GM19193 (cell line): Measurements from ENCODE around the gene NRXN2.

ENCODE experiments used
- POLR2A ChIP-seq: IDR thresholded peaks from 4 replicates; pipeline ENCODE4 v1.6.1; 2011; ENCODE audit not compliant: insufficient read depth, insufficient read length; ENCODE audit errors: extremely low read depth

The NRXN2 gene

DNA sequence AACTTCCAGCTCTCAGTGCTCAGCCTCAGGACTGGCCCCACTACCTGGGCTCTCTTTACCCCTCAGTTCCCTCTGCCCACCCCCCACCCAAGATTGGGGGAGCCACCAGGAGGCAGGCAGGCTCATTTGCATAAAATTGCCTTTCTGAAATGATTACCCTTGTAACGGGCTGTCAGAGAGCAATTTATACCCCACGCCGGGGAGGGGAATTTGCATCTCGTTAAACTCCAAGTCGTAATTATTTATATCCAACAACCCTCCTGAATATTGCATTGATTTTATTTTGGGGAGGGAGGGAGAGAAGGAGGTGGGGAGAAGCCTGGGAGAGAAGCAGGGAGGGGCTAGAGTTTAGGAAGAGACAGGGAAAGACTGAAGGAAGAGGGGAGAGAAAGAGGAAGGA, 8.3 kb downstream of the NRXN2 start:
- TF ChIP-seq POLR2A, result no peak

DNA sequence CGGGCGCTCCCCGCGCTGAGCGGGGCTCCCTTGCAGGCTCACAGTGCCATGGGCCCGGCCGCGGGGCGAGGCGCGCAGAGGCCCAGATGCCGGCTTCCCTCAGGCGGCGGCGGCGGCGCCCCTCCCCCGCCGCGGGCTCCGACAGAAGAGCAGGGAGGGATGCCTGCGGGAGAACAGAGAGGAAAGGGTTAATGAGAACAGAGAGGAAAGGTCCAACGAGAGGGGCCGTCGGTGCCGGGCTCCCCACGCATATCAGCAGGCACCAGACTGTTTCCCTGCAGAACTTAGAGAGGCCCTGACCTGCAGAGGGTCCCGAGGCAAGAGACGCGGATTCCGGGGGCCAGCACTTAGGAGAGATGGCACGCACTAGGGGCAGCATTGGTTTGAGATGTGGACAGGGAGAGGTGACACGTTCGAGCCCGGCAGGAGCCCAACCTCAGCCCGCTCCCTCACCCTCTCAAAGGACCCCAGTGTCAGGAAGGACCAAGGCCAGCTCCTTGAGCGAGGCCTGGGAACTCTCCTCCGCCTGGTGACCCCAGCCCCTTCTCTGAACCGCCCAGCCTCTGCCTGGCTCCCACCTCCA, 9.1 kb downstream of the NRXN2 start:
- no peak for TF ChIP-seq POLR2A

DNA sequence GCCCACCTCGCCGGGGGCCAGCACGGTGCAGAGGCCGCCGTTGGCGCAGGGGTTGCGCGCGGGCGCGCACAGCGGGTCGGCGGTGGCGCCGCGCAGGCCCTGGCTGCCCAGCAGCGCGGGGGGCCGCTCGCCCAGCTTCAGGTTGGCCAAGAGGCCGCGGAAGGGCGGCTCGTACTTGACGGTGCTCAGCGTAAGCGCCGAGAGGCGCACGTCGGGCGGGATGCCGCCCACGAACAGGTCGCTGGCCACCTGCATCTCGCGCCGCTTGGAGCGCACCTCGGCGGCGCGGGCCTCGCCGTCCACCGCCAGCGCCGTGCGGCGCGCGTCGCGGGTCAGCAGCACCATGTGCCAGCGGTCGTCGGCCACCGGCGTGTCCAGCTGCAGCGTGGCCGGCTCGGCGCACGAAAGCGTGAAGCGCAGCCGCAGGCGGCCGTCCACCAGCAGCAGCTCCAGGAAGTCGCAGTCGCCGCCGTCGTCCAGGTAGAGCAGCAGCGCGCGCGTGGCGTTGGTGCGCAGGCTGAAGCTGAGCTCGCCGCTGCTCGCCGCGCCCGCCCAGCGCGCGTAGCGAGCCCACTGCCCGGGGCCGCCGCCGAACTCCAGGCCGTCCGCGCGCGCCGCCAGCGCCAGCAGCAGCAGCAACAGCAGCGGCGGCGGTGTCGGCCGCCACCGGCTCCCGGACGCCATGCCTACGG, 9.8 kb downstream of the NRXN2 start:
- no peak for TF ChIP-seq POLR2A

DNA sequence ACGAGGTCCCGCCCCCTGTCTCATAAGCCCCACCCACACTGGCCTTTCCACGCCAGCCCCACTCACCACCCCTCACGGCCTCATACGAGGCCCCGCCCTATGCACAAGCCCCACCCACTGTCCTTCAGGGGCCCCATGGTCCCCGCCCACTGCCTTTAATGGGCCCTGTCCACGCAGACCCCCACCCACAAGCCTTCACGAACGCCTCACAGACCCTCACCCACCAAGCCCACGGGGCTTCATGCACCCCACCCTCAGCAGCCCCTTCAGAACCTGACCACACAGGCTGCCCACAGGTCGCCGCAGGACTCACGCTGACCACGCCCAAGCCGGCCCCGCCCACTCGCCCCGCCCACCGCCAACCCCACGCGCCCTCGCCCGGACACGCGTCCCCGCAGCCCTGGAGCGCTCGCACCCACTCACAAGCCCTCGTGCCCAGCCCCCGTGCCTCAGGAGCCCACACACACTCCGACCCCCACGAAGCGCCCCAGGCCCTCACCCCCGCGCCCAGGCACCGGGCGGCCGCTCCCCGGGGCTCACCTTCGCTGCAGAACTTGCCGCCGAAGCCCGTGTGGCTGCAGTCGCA, 10.5 kb downstream of the NRXN2 start:
- no peak for TF ChIP-seq POLR2A

DNA sequence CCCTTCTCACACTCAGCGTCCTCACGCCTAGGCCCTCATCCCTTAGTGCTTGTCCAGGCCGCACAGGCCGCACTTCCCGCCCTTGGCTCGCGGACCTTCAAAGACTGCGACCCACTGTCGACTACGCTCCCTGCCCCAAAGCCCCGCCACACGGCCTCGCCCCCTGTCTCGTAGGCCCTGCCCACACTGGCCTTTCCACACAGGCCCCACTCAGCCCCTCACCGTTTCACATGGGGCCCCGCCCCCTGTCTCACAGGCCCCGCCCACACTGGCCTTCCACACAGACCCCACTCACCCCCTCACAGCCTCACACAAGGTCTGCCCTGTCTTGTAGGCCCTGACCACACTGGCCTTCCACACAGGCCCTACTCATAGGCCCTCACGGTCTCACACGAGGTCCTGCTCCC, 11.0 kb downstream of the NRXN2 start:
- no peak for TF ChIP-seq POLR2A

DNA sequence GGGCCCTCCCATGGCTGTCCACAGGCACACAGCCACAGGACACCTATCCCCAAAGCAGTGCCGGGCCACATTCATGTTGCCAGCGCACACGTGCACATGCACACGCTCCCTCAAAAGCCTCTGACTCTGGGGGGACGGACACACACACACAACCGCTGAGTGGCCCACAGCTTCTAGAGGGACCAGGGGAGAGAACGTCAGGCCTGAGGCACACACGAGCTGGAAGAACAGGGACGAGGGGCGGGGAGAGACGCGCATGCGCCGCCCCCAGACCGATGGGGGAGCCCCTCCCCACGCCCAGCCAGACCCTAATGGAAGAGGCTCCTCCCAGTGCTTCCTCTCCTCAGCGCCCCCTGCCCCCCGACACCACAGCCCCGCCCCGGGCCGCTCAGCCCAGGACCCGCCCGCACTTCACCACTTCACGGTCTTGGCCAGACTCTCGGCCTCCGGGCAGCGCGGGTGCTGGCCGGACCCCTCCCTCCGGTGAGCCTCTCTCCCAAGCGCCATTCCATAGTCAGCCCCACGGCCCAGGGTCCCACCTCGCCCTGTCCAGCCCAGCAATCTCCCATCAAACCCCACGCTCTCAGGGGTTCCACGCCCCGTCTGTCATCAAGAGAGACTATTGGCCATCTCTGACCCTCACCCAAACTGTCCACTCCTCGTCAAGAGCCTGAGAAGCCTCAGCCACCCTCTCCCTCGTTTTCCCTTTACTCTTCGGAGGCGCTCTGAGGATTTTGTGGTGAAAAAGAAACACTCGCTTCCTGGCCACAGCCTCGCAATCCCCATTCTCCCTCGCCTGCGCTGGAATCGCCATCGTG, 11.7 kb downstream of the NRXN2 start:
- TF ChIP-seq POLR2A, result no peak

DNA sequence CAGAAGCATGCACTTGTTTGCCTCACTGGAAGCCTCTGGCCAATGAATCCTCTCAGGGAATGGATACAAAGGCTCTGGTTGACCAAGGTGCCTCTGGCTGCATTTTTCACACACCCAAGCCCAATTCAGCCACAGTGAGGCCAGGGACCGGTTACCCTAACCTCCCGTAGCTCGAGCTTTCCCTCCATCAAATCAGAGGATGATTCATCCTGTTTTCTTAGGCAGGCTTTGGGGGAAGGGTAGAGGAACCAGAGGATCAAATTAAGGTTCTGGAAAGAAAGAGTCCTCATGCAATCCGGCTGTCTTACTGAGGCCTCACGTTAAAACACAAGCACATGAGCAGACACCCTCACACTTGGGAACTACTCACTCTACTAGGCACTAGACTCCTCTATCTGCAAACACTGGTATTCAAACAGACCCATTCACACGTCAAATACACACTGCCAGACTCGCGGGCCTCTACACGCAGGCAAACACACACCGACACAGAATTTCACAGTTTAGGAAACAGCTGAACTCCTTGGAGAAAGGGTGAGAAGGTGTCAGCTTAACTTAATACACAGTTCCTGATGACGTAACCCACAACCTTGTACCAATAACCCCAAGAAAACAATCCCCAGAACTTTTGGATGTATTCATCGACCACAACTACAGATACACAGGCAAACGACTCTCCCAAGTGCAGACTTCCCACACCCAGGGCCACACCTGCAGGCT, 12.4 kb downstream of the NRXN2 start:
- no peak for TF ChIP-seq POLR2A

DNA sequence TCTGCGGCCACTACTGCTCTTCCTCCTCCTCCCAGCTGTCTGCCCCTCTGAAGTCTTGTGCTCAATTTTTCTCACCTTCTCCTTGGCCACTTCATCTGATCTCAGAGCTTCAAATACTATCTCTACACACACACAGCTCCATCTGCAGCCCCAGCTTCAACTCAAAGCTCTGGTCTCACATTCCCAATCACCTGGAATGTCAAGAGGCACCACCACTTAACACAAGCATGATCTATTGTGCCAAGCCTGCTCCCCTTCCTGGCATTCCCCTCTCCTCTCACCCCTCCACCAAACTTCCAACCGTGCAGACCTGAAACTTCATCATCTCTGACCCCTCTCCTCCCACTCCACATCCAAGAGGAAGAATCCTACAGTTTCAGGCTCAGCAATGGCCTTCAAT, 17.5 kb downstream of the NRXN2 start:
- no peak for TF ChIP-seq POLR2A

DNA sequence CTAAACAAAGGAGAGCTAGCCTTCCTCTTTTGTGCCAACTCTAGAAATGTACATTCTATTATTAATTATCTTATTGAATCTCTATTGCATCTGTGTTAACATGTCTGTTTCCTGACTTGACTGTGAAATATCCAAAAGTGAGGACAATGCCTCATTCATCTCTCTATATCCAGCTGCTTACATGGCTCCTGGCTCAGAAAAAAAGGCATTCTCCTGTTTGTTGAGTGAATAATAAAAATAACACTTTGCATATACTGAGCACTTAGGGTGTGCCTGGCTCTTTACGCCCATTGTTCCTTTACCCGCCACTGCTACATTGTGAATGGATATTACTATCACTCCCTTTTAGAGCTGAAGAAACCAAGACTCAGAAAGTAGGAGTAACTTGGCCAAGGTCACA, 19.9 kb downstream of the NRXN2 start:
- no peak for TF ChIP-seq POLR2A

DNA sequence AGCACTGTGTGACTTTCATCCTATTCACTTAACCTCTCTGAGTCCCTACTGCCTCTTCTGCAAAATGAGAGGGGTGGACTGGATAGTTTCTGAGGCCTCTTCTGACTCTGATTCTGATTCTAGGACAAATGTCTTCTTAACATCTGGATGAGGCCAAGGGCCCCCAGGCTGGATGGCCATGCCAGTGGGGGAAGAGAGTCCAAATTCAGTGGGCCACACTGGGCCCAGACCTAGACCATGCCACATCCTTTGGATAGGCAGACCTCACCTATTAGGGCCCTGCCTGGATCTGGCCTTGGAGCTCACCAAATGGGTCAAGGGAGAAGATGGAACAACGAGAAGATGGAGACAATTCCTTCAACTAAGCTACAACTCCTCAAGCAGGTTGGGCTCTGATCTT, 24.6 kb downstream of the NRXN2 start:
- no peak for TF ChIP-seq POLR2A

DNA sequence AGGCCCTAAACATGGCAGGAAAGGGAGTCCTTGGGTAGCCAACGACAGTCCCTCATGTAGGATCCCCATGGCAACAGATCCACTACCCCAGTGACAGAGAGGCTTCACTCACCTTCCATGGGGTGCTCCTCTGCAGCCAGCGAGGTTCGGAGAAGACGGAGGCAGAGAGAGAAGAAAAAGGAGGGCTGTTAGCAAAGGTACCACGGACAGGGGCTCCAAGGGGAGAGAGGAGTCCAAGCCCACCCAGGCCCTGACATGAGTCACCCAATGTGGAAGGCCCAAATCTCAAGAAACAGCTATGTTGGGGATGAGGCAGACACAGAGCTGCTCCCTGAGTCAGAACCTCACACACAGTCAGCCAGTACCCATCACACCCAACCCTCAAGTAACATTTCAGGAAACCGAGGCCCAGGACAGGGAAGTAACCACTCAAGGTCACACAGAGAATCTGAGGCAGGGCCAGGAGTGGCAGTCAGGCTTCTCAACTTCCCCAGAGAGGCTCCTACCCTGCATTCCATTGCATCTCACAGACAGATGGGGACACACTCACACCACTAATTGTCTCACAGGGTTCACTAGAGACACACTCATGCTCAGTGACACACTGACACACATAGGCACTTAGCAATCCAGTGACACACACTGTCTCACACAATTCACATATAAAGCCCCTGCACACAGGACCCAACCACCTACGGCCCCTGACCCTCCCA, 25.2 kb downstream of the NRXN2 start:
- no peak for TF ChIP-seq POLR2A

DNA sequence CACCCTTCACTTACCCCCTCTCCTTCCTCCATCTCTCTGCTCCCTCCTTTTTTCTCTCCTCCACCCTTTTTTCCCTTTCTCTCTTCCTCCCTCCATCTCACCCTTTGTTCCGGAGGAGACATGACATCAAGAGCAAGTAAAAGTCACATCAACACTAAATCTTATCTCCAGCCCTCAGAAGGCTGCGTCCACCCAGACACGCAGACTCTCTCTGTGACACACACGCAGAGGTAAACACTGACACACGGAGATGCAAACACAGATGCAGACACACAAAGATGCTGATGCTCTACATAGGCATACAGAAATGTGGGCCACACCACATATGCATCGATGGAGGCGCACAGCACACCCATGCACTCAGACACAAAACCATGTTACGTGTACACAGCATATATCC, 27.0 kb downstream of the NRXN2 start:
- no peak for TF ChIP-seq POLR2A

DNA sequence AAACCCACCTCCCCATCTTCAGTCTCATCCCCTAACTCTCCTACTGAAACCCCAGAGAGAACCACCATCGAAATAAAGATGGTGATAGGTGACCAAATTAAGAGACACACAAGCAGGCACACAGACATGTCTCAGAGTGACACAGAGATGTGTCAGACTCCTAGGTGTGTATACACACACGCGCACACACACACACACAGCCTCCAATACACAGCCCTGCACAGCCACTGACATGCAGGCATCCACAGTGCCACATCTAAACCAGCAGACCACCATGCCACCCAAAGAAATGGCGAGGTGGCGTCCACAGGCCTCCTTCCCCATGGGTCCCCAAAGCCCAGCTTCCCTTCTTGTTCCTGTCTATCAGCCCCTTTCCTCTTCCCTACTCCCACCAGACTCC, 27.4 kb downstream of the NRXN2 start:
- no peak for TF ChIP-seq POLR2A

DNA sequence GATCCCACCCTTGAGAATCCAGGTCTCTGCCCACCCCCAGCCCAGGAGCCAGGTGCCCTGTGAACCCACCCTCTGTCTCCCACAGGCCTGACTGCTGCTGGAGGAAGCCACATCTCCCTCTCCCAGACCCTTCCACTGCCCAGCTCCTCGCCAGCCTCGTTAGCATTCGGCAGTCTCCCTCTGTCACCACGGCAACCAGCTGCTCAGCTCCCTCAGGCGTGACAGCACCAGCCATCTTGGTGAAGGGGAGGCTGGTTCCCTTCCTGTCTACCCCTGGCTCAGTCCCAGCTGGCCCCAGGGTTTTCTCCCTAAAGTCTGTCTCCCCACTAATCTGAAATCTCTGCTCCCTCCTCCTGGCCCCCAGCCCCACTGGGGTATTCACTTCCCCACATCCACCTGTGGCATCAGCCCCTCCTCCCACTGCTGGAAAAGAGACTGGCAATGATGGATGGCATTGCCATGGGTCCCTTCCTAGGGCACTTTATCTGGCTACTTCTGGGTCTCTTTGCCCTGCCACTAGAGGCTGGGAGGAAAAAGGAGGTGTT, 28.1 kb downstream of the NRXN2 start:
- no peak for TF ChIP-seq POLR2A
